Brain pericyte (primary cell): ENCODE measurements around the gene POLR2L.

Experiments used
- DNase-seq: peaks from one replicate; pipeline ENCODE4 v3.0.0-alpha.2; 2012; ENCODE audit warnings: low read depth, low spot score

Gene POLR2L

DNA sequence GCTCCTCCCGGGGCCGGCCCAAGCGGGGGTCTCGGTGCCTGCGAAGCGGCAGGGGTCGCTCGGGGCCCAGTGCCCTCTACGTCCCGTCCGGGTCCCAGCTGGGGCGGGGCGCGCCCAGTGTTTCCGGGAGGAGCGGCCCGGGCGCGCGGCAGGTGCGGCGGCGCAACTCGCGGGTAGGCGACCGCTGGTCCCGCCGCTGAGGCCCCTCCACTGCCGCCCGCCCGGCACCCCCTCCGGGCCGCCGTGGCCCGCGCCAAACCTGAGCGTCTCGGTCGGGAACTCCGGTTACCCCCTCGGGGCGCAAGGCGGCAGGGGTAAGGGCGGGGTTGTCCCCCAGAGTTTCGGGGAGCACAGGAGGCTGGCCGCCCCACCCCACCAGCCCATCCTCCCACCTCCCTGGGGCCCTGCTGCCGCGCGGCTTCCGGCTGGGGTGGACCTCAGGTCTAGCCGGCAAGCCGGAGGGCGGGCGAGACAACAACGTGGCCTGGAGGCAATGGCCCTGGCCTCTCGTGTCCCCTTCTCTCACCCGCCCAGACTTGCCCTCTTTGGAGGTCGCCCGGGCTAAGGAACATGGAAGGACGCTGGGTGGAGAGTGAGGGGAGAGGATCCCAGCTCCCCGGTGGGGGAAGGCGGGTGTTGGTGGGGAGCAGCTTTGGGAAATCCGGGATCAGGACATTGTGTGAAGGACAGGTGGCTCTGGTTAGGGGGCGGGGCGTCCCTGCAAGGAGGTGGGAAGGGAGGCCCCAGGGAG, 15.0 kb downstream of the POLR2L start:
- DNase-seq: no peak

- no peak for DNase-seq
These were observed 15.5 kb downstream of the POLR2L start for GRCh38 chr11:826836-827145.

GRCh38 chr11:826227-826621, 16.1 kb downstream of the POLR2L start:
- DNase-seq: no peak

- DNase-seq: no peak
These were observed 16.7 kb downstream of the POLR2L start for GRCh38 chr11:825366-826226.

DNA sequence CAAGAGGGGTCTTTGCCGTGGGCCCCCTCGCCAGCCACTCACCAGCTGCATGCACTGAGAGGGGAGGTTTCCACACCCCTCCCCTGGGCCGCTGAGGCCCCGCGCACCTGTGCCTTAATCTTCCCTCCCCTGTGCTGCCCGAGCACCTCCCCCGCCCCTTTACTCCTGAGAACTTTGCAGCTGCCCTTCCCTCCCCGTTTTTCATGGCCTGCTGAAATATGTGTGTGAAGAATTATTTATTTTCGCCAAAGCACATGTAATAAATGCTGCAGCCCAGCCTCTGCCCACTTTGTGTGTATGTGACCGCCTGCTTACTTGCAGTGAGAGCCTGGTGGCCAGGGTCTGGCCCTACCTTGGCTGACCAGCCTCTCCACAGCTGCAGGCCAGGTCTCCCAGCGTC, 17.4 kb downstream of the POLR2L start:
- no peak for DNase-seq

DNA sequence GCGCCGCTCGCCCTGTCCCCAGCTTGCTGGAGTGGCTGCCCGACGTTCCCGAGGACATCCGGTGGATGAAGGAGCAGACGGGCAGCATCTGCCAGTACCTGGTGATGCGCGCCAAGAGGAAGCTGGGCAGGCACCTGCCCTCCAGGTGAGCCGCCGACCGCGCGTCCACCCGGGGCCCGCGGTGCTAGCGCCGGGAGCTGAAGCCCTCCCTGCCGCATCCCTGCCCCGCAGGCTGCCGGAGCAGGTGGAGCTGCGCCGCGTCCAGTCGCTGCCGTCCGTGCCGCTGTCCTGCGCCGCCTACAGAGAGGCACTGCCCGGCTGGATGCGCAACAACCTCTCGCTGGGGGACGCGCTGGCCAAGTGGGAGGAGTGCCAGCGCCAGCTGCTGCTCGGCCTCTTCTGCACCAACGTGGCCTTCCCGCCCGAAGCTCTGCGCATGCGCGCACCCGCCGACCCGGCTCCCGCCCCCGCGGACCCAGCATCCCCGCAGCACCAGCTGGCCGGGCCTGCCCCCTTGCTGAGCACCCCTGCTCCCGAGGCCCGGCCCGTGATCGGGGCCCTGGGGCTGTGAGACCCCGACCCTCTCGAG, 17.9 kb downstream of the POLR2L start:
- no peak for DNase-seq

DNA sequence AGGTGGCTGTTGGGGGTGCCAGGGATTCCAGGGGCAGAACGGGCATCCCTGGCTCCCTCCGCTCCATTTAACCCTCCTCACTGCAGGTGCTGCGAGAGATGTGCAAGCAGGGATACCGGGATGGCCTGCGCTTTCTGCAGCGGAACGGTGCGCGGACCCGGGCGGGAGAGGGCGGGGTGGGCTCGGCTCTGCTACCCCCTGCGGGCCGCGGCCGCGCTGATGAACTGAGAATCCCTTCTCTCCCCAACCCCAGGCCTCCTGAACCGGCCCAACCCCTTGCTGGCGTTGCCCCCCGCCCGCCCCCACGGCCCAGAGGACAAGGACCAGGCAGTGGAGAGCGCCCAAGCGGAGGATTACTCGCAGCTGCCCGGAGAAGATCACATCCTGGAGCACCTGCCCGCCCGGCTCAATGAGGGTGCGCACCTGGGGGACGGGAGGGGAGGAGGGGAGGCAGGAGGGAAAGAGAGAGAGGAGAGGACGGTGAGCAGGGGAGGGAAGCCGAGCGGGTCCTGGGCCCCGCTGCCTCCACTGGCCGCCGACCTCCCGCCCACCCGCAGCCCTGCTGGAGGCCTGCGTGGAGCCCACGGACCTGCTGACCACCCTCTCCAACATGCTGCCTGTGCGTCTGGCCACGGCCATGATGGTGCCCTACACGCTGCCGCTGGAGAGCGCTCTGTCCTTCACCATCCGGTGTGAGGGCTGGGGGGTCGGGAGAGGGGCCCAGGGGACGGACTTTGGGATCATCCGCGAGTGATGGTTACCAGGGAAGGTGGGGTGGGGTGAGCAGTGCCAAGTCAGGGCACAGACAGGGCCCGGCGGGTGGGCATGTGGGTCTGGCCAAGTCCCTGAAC, 18.7 kb downstream of the POLR2L start:
- no peak for DNase-seq

GRCh38 chr11:821512-822371, 20.6 kb downstream of the POLR2L start:
- no peak for DNase-seq

GRCh38 chr11:820655-821511, 21.4 kb downstream of the POLR2L start:
- DNase-seq: no peak

GRCh38 chr11:819943-820649, 22.2 kb downstream of the POLR2L start:
- DNase-seq: no peak

GRCh38 chr11:819129-819931, 23.0 kb downstream of the POLR2L start:
- DNase-seq: no peak

- DNase-seq: no peak
These were observed 23.8 kb downstream of the POLR2L start, which contains the start of gene PNPLA2 for GRCh38 chr11:818396-819128. TSS of gene PNPLA2 (plus strand) at chr11:818914. CDS start at chr11:819719, 805 bp downstream.

- no peak for DNase-seq
These were observed 25.9 kb downstream of the POLR2L start for GRCh38 chr11:816433-816779.

- DNase-seq: no peak
These were observed 26.5 kb downstream of the POLR2L start for GRCh38 chr11:815675-816432.

DNA sequence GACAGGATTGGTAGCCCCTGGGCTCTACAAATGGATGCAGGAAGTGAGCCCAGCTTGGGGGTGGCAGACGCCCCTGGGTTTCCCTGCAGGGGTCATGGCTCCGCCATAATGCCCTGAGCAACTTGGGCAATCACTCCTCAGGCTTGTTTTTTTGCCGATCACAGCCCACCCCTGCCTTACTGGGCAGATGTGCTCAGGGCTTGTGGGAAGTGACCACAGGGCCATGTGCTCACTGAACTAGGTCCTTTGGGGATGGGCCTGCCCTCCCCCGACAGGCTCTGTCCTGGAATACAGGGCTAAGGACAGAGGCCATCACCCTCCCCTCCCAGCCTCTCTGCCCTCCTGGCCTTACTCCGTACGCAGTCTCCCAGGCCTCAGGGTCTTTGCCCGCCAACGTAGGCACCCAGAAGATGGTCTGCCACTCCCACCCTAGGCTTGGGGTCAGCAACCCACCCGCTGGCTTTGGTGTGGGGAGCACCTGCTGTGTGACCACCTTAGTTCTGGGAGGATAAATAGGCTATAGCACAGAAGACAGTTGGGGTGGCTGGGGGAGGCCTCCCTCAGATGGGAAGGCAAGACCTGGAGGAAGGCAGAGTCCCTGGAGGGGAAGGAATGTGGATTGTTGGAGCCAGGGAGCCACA, 28.8 kb downstream of the POLR2L start:
- DNase-seq: no peak

GRCh38 chr11:813072-813455, 29.3 kb downstream of the POLR2L start:
- no peak for DNase-seq

- DNase-seq: no peak
These were observed 29.9 kb downstream of the POLR2L start for GRCh38 chr11:812390-812789.
